Karpas-422 (cell line): ENCODE results near the gene GRAMD2B. TPM values are rescaled to one million over a fixed set of nuclear protein-coding genes. Genes with fewer than 3 reads are reported as not detected.
"Not testable (repeated sequence)": the region's sequence is repeated elsewhere in the genome, so short reads cannot be mapped to it uniquely, and the experiment has no call there.

Source experiments
- DNase-seq: peaks from one replicate; pipeline ENCODE4 v3.0.0-alpha.2; 2015
- H2AFZ ChIP-seq: fragments of 200-600 bp; sonication (generic); 2 replicates; pipeline ENCODE4 v1.6.1; 2014; ENCODE audit warnings: antibody characterized with exemption, low read length, mixed read lengths
- H3K27ac ChIP-seq: fragments of 200-600 bp; sonication (generic); 2 replicates; pipeline ENCODE4 v1.5.1; 2014; ENCODE audit warnings: mild to moderate bottlenecking, low read length, moderate library complexity
- H3K27me3 ChIP-seq: fragments of 200-600 bp; sonication (generic); 2 replicates; pipeline ENCODE4 v1.6.1; 2014; ENCODE audit warnings: low read length, mixed read lengths
- H3K36me3 ChIP-seq: fragments of 200-600 bp; sonication (generic); 2 replicates; pipeline ENCODE4 v1.6.1; 2014; ENCODE audit warnings: low read length, mixed read lengths; ENCODE audit not compliant: insufficient read depth
- H3K4me1 ChIP-seq: fragments of 200-600 bp; sonication (generic); 2 replicates; pipeline ENCODE4 v1.6.1; 2014; ENCODE audit warnings: mild to moderate bottlenecking, low read length, mixed read lengths
- H3K4me2 ChIP-seq: fragments of 200-600 bp; sonication (generic); 2 replicates; pipeline ENCODE4 v1.6.1; 2014; ENCODE audit warnings: low read length, low read depth, mild to moderate bottlenecking; ENCODE audit not compliant: poor library complexity, severe bottlenecking
- H3K4me3 ChIP-seq: fragments of 200-600 bp; sonication (generic); 2 replicates; pipeline ENCODE4 v1.5.1; 2014; ENCODE audit warnings: mild to moderate bottlenecking, antibody characterized with exemption, low read length, mixed read lengths
- H3K79me2 ChIP-seq: fragments of 200-600 bp; sonication (generic); 2 replicates; pipeline ENCODE4 v1.6.1; 2014; ENCODE audit warnings: mild to moderate bottlenecking, low read length, mixed read lengths
- H3K9ac ChIP-seq: fragments of 200-600 bp; sonication (generic); 2 replicates; pipeline ENCODE4 v1.6.0; 2014; ENCODE audit warnings: low read length
- H3K9me2 ChIP-seq: fragments of 200-600 bp; sonication (generic), shearing (Covaris generic); replicated peaks from 2 replicates; pipeline ENCODE4 v1.6.0; 2014; ENCODE audit warnings: mild to moderate bottlenecking, low read length, moderate library complexity; ENCODE audit not compliant: insufficient read depth
- H3K9me3 ChIP-seq: fragments of 300-700, 200-600 bp; sonication (generic); 2 replicates; pipeline ENCODE4 v1.6.1; 2014; ENCODE audit warnings: low read length, mixed read lengths
- H4K20me1 ChIP-seq: fragments of 200-600 bp; sonication (generic); 2 replicates; pipeline ENCODE4 v1.6.1; 2014; ENCODE audit warnings: mild to moderate bottlenecking, antibody characterized with exemption, low read length, low read depth; ENCODE audit not compliant: insufficient read depth
- total RNA-seq: library from RNA; depleted of rRNA; stranded (reverse); fragments of >200 nt; shearing (Covaris generic); gene quantifications from 2 replicates; pipeline ENCODE4 v1.2.3, GENCODE V29; 2014; ENCODE audit warnings: low replicate concordance

The GRAMD2B gene
- total RNA-seq, 1 experiment from 2014 or later, result 4.5 TPM

DNA sequence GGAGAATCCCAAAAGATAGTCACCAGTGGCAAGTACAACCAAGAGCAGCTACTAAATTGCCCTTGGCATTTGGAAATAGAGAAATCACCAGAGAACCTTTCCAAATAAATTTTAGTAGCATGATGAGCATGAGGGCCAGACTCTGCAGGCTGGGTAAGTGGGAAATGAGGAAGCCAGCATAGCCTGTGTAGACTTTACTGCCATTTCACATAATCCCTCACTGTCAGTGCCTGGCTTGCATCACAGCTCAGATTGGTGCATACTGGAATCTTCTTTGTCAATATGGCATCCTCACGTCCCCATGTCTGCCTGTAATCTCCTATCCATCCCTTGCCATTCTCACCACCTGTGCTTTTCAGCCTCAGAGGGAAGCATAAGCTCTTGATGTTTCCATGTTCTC lies 14.5 kb downstream of the GRAMD2B start:
- Histone ChIP-seq H3K36me3 (no peaks in the 10 kb centered on the region), H3K4me1 (no peaks in the 10 kb centered on the region), H3K27ac (no peak overlapping the region), H3K27me3 (no peaks in the 10 kb centered on the region), H4K20me1 (no peaks in the 10 kb centered on the region), H3K79me2 (0 out of 2 replicates have a peak, but pooled peaks cover 9% of the 10 kb centered on the region), H3K4me3 (no peak overlapping the region), H3K9me2 (no peaks in the 10 kb centered on the region), H3K9ac (no peak overlapping the region), H3K9me3 (no peaks in the 10 kb centered on the region), H3K4me2 (no peak overlapping the region), H2AFZ (no peak overlapping the region)
- no peak for DNase-seq

DNA sequence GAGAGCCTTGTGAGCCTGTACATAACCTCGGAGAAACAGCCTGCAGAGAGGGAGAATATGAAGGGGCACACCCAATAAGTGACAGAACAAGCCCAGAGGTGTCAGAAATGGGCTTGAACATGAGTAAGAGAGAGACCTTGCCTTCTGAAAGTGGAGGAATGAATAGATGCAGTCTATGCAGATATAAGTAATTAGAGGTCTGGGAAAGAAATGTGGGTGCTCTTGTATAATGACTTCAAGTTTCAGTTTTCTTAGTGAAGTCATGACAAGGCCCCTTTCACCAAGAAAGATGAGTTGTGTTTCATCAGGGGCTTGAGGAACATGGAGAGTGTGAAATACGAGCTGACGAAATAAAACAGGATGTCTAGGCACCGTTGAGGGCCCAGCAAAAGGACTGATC lies 15.1 kb downstream of the GRAMD2B start:
- Histone ChIP-seq H3K4me1 (no peaks in the 10 kb centered on the region), H3K27ac (no peak overlapping the region), H3K4me2 (no peak overlapping the region), H3K27me3 (no peaks in the 10 kb centered on the region), H4K20me1 (no peaks in the 10 kb centered on the region), H2AFZ (no peak overlapping the region), H3K9me3 (no peaks in the 10 kb centered on the region), H3K9ac (no peak overlapping the region), H3K36me3 (no peaks in the 10 kb centered on the region), H3K9me2 (no peaks in the 10 kb centered on the region), H3K4me3 (no peak overlapping the region), H3K79me2 (0 out of 2 replicates have a peak, but pooled peaks cover 9% of the 10 kb centered on the region)
- no peak for DNase-seq

DNA sequence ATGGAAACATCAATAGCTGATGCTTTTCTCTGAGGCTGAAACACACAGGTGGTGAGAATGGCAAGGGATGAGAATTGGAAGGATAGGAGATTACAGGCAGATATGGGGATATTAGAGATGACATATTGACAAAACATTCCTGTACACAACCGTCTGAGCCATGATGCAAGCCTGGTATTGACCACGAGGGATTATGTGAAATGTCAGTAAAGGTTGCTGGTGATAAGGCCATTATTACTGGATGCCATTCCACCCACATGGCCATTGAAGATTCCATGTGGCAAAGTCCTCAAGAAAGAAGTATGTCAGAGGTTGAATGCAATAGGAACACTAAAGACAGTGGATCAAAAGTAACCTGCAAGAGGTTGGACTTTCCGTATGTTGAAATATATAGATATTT lies 15.7 kb downstream of the GRAMD2B start:
- Histone ChIP-seq H2AFZ (no peak overlapping the region), H3K4me3 (no peak overlapping the region), H3K36me3 (no peaks in the 10 kb centered on the region), H3K9me3 (no peaks in the 10 kb centered on the region), H4K20me1 (no peaks in the 10 kb centered on the region), H3K27me3 (no peaks in the 10 kb centered on the region), H3K79me2 (0 out of 2 replicates have a peak, but pooled peaks cover 6% of the 10 kb centered on the region), H3K4me1 (no peaks in the 10 kb centered on the region), H3K9me2 (no peaks in the 10 kb centered on the region), H3K4me2 (no peak overlapping the region), H3K9ac (no peak overlapping the region), H3K27ac (no peak overlapping the region)
- DNase-seq, result no peak

DNA sequence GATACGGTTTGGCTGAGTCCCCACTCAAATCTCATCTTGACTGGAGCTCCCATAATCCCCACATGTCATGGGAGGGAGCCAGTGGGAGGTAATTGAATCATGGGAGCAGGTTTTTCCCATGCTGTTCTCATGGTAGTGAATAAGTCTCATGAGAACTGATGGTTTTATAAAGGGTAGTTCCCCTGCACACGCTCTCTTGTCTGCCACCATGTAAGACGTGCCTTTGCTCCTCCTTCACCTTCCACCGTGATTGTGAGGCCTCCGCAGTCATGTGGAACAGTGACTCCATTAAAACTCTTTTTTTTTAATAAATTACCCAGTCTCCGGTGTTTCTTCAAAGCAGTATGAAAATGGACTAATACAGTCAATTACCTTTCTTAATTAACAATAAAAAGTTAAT lies 16.5 kb downstream of the GRAMD2B start:
- H4K20me1 ChIP-seq, DNase-seq, H3K27me3 ChIP-seq, H3K9ac ChIP-seq, H3K9me3 ChIP-seq, H2AFZ ChIP-seq, H3K4me3 ChIP-seq, H3K4me2 ChIP-seq, H3K79me2 ChIP-seq, H3K4me1 ChIP-seq, H3K9me2 ChIP-seq, H3K27ac ChIP-seq, H3K36me3 ChIP-seq: not testable (repeated sequence)

DNA sequence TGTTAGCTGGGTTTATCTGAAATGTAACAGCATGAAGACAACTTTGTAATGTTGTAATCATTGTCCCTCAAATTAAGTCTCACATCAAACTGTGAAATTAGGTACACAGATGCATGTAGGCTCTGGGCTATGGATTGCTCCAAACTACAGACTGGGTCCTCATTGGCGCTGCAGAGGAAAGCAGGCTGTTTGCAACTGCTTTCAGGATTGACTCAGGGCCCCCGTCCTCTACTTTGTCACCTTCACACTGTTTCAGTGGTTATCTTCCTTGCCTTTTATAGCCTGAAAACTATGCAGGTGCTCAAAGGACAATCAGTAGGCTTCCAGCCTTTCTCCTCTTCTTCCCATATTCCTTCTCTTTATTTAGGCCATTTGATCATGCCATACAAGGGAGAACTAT lies 18.0 kb downstream of the GRAMD2B start:
- H3K36me3 ChIP-seq, result no peaks in the 10 kb centered on the region
- no peaks in the 10 kb centered on the region for H3K9me3 ChIP-seq
- H3K4me2 ChIP-seq, result no peak overlapping the region
- H3K9me2 ChIP-seq, result no peaks in the 10 kb centered on the region
- H4K20me1 ChIP-seq, result no peaks in the 10 kb centered on the region
- no peak overlapping the region for H3K27ac ChIP-seq
- H3K4me3 ChIP-seq, result no peak overlapping the region
- no peak overlapping the region for H3K9ac ChIP-seq
- no peaks in the 10 kb centered on the region for H3K27me3 ChIP-seq
- 0 out of 2 replicates have a peak, but pooled peaks cover 2% of the 10 kb centered on the region for H3K79me2 ChIP-seq
- H2AFZ ChIP-seq, result no peak overlapping the region
- no peak for DNase-seq
- H3K4me1 ChIP-seq, result peaks cover 4% of the 10 kb centered on the region; the same call in 1 of the 2 replicates

DNA sequence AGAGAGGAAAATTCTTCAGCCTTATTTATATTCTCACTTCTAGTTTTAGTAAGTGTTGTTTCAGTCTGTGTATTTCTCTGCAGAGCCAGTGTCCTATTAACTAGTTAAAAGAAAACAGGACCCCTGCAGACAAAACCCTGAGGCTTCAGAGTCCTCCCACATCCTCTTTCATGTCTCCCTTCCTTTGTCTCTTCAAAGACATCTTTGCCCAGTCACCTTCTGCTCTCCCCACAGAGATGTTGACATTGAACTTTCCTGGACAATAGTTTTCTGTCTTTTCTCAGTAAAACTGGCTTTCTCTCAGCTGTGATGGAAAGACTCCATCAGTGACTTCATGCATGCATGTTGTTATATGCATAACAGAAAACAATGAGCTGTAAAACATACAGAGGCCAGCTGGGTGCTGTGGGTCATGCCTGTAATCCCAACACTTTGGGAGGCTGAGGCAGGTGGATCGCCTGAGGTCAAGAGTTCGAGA lies 20.2 kb downstream of the GRAMD2B start:
- Histone ChIP-seq H3K4me2 (no peak overlapping the region), H3K4me1 (peaks cover 4% of the 10 kb centered on the region; the same call in 1 of the 2 replicates), H2AFZ (no peak overlapping the region), H4K20me1 (no peaks in the 10 kb centered on the region), H3K79me2 (no peaks in the 10 kb centered on the region), H3K36me3 (no peaks in the 10 kb centered on the region), H3K9me2 (no peaks in the 10 kb centered on the region), H3K9me3 (no peaks in the 10 kb centered on the region), H3K27ac (no peak overlapping the region), H3K27me3 (no peaks in the 10 kb centered on the region), H3K4me3 (no peak overlapping the region), H3K9ac (no peak overlapping the region)
- no peak for DNase-seq

DNA sequence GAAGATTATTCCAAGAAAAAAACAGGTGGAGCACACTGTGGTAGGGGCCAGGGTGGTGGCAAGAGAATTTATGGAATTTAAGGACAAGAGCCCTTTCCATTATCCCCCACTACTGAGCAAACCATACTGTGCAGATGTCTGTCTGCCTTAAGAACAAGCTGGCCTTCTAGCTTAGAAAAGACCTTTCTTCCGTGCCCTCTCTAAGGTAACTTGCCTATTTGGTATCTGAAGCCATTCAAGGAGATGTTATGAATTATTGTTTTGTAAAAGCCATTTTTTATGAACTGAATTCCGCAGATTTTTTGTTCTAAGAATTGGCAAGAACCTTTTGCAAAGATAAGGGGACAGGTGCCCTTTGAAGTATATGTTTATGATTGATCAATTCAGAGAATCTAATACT lies 20.9 kb downstream of the GRAMD2B start:
- Histone ChIP-seq H3K9me3 (no peaks in the 10 kb centered on the region), H3K79me2 (no peaks in the 10 kb centered on the region), H3K4me3 (no peak overlapping the region), H3K9me2 (no peaks in the 10 kb centered on the region), H3K4me2 (no peak overlapping the region), H3K9ac (no peak overlapping the region), H3K36me3 (no peaks in the 10 kb centered on the region), H3K27me3 (no peaks in the 10 kb centered on the region), H3K4me1 (peaks cover 8% of the 10 kb centered on the region), H4K20me1 (no peaks in the 10 kb centered on the region), H3K27ac (no peak overlapping the region), H2AFZ (no peak overlapping the region)
- no peak for DNase-seq

DNA sequence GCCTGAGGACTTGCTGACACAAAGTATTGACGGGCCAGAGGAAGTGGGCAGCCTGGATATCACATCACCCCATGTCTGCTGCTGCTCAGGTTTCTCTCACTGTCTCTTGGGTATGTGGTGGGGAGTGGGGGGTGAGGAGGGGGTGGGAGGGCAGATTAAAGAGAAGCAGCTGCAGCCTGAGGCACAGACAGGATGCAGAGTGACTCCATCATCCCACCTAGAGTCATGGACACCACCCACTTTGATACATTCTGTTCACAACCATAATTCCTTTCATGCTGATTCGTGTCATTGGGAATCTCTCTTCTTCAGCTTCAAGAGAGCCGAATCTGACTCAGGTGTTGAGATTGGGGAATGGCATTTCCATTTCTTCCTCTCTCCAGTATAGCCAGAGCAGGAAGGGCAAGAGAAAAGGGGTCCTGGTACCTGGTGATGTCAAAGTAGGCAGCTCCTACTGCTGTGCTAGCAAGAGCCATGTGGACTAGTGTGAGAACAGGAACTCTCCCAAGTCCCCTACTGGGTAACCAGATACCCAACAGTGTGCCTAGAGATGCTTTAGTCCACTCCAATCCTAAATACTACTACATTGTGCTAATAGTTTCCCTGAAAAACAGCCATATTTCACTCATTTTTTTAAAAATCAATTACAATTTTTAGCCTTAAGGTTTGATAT lies 22.4 kb downstream of the GRAMD2B start:
- H3K9ac ChIP-seq, result no peak overlapping the region

More for the DNA sequence above, 22.4 kb downstream of the GRAMD2B start:
- no peak for DNase-seq
- H3K9me2 ChIP-seq, result no peaks in the 10 kb centered on the region
- no peaks in the 10 kb centered on the region for H4K20me1 ChIP-seq
- H3K4me3 ChIP-seq, result no peak overlapping the region
- no peaks in the 10 kb centered on the region for H3K9me3 ChIP-seq
- H3K4me1 ChIP-seq, result peaks cover 23% of the 10 kb centered on the region
- no peak overlapping the region for H3K4me2 ChIP-seq
- H3K36me3 ChIP-seq, result no peaks in the 10 kb centered on the region
- no peak overlapping the region for H2AFZ ChIP-seq
- H3K79me2 ChIP-seq, result no peaks in the 10 kb centered on the region; the same call in 1 of the 2 replicates
- H3K27ac ChIP-seq, result no peak overlapping the region
- H3K27me3 ChIP-seq, result no peaks in the 10 kb centered on the region
